NCI-H2171 (cell line): ENCODE data around the gene TGFBR3L.
"Not testable (repeated sequence)": the region's sequence is repeated elsewhere in the genome, so short reads cannot be mapped to it uniquely, and the experiment has no call there.

ENCODE experiments used
- DNase-seq: peaks from one replicate; lab custom pipeline; 2025; lab: John Stamatoyannopoulos, UW

The TGFBR3L gene

GRCh38 chr19:7879836-7880235, 34.8 kb upstream of the TGFBR3L start:
- DNase-seq, result peak; percentile 47

GRCh38 chr19:7881910-7882309, 32.7 kb upstream of the TGFBR3L start:
- DNase-seq, result no peak

DNA sequence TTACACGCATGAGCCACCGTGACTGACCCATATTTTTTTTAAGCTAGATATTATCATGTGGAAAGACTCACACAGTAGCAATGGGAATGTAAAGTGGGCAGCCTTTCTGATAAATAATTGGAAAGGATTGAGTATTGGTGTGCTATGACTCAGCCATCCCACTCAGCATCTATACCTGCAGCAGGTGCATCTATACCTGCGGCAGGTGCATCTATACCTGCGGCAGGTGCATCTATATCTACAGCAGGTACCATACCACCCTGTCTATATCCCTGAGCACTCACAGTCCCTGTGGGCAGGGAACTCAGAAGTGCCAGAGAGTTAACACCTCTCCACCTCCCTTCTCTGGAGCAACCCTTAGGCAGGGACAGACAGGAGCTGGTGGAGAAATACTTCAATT, 31.5 kb upstream of the TGFBR3L start:
- DNase-seq, result no peak

GRCh38 chr19:7883796-7884570, 30.6 kb upstream of the TGFBR3L start:
- no peak for DNase-seq

DNA sequence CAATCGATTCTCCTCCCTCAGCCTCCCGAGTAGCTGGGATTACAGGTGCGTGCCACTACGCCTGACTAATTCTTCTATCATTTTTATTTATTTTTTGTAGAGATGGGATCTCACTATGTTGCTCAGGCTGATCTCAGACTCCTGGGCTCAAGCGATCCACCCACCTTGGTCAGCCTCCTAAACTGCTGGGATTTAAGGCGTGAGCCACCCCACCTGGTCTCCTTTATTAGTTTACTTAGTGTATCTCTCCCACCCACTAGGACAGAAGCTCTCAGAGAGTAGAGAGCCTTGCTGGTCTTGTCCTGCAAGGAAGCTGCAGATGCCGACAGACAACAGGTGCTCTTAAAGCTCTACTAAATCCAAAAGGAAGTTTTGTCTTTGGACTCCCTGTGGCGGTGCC, 28.8 kb upstream of the TGFBR3L start:
- DNase-seq, result no peak

DNA sequence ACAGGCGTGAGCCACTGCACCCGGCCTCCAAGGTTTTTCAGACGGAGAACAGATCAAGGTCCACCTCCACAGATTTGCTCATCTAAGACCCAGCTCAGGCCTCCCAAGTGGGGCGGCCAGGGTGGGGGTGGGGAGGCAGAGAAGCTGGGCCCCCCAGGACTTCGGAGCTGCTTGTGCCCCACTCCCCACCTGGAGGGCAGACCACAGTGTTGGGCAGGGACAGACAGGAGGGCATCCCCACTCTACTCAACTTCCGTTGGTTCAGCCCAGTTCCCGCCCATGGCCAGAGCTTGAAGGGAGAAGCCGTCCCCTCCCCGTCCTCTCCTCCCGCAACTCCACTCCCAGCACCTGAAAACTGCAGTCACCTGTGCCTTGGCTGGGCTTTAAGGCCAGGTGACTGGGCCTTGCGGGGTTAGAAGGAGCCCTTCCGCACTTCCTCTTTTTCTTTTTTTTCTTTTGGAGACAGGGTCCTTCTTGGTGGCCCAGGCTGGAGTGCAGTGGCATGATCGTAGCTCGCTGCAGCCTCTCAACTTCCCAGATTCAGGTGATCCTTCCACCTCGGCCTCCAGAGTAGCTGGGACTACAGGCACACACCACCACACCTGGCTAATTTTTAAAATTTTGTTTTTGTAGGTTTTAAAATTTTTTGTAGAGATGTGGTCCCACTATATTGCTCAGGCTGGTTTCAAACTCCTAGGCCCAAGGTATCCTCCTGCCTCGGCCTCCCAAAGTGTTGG, 27.1 kb upstream of the TGFBR3L start:
- no peak for DNase-seq

GRCh38 chr19:7888145-7888825, 26.3 kb upstream of the TGFBR3L start, which contains the start of gene LRRC8E:
TSS of gene LRRC8E (plus strand) at chr19:7888510. CDS start at chr19:7895604, 7,094 bp downstream.
- DNase-seq, result no peak

DNA sequence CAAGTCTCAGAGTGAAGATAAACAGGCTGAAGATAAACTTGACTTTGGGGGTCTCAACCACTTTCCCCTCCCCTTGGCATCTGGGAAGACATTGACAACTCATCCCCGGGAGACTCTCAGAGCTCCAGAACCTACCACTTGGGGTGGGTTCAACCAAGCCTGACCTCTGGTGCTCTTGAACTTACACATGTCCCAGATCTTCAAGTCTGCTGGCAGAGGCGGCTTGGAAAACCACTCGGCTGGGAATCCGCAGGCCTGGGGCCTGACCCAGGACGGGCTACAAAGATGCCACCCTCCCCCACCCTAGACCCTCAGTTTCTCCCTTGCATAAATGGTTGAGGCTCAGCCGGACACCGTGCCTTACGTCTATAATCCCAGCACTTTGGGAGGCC, 25.8 kb upstream of the TGFBR3L start:
- DNase-seq, result no peak

DNA sequence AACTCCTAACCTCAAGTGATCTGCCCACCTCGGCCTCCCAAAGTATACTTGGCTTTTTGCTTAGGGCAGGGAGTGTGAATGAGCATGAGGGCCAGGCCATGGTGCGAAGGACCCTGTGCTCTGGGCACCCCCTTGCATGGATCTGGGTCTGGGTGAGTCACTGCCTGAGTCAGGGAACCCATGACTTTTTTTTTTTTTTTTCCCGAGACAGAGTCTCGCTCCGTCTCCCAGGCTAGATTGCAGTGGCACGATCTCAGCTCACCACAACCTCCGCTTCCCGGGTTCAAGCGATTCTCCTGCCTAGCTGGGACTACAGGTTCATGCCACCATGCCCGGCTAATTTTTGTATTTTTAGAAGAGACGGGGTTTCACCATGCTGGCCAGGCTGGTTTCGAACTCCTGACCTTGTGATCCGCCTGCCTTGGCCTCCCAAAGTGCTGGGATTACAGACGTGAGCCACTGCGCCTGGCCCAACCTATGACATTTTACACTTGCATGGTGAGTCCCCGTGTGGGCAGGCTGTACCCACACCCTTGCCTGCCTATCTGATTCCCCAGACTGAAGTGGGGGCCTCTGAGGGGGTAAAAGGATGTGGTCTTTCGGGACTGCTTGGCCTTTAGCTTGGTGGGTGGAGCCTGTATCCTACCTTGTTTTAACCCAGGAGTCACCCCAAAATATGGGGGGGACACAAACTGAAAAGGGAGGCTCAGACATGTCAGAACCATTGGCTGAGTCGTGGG, 21.1 kb upstream of the TGFBR3L start:
- not testable (repeated sequence) for DNase-seq

DNA sequence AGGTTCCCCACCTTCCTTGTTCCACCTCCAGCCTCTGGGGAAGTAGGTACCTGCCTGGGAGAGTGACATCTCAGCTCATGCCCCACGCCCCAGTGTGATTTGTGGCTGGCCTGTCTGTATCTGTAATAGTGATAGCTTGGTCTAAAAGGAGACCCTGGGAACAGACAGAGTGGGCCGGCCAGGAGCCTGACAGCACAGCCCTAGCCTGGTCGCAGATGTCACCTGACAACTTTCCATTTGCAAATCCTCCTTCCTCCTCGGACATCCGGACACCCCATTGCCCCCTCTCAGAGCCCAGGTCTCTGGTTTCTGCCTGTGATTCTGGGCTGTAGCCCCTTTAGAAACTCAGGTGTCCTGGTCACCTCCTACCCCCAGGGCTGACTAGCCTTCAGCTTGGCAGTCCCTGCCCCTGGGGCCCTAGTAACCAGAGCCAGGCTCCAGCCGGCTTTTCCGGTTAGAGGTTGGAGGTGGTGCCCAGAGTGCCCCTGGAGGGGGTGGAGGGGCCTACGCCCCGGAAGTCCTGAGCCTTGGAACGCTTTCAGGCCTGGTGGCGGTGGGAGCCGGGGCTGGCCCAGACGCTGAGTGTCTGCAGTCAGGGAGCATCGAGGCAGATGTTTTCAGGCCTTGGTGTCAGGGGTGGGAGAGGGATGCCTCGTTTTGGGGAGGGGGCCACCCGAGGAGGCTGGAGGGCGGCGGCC, 19.9 kb upstream of the TGFBR3L start:
- no peak for DNase-seq

DNA sequence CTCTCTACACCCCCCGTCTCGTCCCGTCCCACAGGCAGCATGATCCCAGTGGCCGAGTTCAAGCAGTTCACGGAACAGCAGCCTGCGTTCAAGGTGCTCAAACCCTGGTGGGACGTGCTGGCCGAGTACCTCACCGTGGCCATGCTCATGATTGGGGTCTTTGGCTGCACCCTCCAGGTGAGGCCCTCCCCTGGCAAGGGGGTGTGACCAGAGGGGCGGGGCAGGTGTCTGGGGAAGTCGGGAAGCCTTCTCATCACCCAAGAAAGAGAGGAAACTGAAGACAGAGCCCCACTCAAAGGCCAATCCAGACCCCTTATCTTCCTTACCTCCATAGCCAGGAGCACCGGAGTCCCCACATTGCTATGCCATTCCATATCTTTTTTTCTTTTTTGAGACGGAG, 19.1 kb upstream of the TGFBR3L start:
- DNase-seq, result no peak

GRCh38 chr19:7897292-7897691, 17.3 kb upstream of the TGFBR3L start:
- DNase-seq, result no peak

GRCh38 chr19:7898967-7899366, 15.7 kb upstream of the TGFBR3L start:
- DNase-seq, result no peak

GRCh38 chr19:7899751-7900378, 14.8 kb upstream of the TGFBR3L start:
- DNase-seq, result no peak

- no peak for DNase-seq
Measured at GRCh38 chr19:7900401-7900870, 14.2 kb upstream of the TGFBR3L start.

GRCh38 chr19:7900931-7901330, 13.7 kb upstream of the TGFBR3L start:
- DNase-seq, result no peak

DNA sequence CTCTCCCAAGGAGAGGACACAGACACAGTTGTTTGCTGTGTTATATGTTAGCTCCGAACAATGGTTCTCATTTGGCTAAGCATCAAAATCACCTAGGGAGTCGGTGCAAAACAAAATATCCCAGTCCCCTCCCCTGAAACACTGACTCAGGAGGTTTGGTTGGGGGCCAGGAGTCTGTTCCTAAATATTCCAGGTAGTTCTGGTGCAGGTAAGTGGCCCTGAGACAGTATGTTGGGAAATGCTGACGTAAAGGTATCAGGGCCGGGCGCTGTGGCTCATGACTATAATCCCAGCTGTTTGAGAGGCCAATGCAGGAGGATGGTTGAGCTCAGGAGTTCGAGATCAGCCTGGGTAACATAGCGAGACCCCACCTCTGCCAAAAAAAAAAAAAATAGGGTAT, 13.3 kb upstream of the TGFBR3L start:
- DNase-seq, result no peak

GRCh38 chr19:7902796-7903243, 11.8 kb upstream of the TGFBR3L start:
- no peak for DNase-seq

GRCh38 chr19:7903244-7904073, 11.2 kb upstream of the TGFBR3L start, which contains the start of gene MAP2K7:
TSS of gene MAP2K7 (plus strand) at chr19:7903877. CDS start at chr19:7903945, 68 bp downstream.
- peak; percentile 99 for DNase-seq
